Germinal center (tissue), 1 donor: ENCODE data around the gene KRTAP5-4.
"Not testable (repeated sequence)": the region's sequence is repeated elsewhere in the genome, so short reads cannot be mapped to it uniquely, and the experiment has no call there.

Source experiments
- DNase-seq: peaks from one replicate; pipeline ENCODE4 v3.0.0; 2012; ENCODE audit warnings: mixed read lengths, low spot score

Gene KRTAP5-4

GRCh38 chr11:1652771-1653540, 31.0 kb upstream of the KRTAP5-4 start:
- DNase-seq, result peak; percentile 86

- no peak for DNase-seq
Observed at GRCh38 chr11:1652442-1652770, 30.5 kb upstream of the KRTAP5-4 start.

- DNase-seq, result no peak
Observed at GRCh38 chr11:1652026-1652425, 30.1 kb upstream of the KRTAP5-4 start.

GRCh38 chr11:1651411-1651980, 29.6 kb upstream of the KRTAP5-4 start:
- DNase-seq, result no peak

GRCh38 chr11:1650918-1651262, 29.0 kb upstream of the KRTAP5-4 start:
- no peak for DNase-seq

GRCh38 chr11:1650034-1650917, 28.3 kb upstream of the KRTAP5-4 start:
- no peak for DNase-seq

- DNase-seq, result no peak
Observed at GRCh38 chr11:1648653-1649420, 26.9 kb upstream of the KRTAP5-4 start.

- DNase-seq, result no peak
Observed at GRCh38 chr11:1647901-1648652, 26.1 kb upstream of the KRTAP5-4 start.

- not testable (repeated sequence) for DNase-seq
Observed at GRCh38 chr11:1646540-1646939, 24.6 kb upstream of the KRTAP5-4 start.

GRCh38 chr11:1645357-1645821, 23.5 kb upstream of the KRTAP5-4 start:
- no peak for DNase-seq

GRCh38 chr11:1644601-1645356, 22.8 kb upstream of the KRTAP5-4 start:
- no peak for DNase-seq

GRCh38 chr11:1643146-1643690, 21.3 kb upstream of the KRTAP5-4 start:
- DNase-seq, result no peak

GRCh38 chr11:1642288-1643145, 20.6 kb upstream of the KRTAP5-4 start:
- no peak for DNase-seq

- DNase-seq, result no peak
Observed at GRCh38 chr11:1641096-1641495, 19.2 kb upstream of the KRTAP5-4 start.

GRCh38 chr11:1640076-1640946, 18.4 kb upstream of the KRTAP5-4 start:
- DNase-seq, result peak; percentile 55

GRCh38 chr11:1639666-1640065, 17.7 kb upstream of the KRTAP5-4 start:
- no peak for DNase-seq

GRCh38 chr11:1639102-1639620, 17.2 kb upstream of the KRTAP5-4 start:
- DNase-seq, result no peak

- no peak for DNase-seq
Observed at GRCh38 chr11:1638344-1638743, 16.4 kb upstream of the KRTAP5-4 start.
